CD4-positive, alpha-beta T cell treated with Interleukin-15 for 1 hour (primary cell): ENCODE measurements around the gene BMPR1A.
"Not testable (repeated sequence)": the region's sequence is repeated elsewhere in the genome, so short reads cannot be mapped to it uniquely, and the experiment has no call there.

Source experiments
- DNase-seq: peaks from one replicate; pipeline ENCODE4 v3.0.0-alpha.2; 2020

The BMPR1A gene

DNA sequence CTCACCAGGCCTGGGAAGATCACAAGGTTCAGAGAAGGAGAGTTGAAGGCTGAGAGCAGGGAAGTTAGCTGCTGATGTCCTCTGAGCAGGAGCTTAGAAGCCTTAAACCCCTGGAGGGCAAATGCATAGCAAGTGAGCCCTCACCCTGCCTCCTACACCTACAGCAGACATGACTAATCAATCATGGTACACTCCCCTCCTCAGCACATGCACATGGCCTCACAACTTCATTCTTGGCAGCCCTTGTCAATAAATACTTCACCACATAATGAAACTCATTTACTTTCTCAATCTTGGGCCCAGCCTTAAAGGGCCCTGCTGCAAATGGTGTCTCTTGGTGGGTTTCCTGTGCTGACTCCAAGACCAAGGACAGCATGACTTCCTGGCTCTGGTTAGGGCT, 188.1 kb downstream of the BMPR1A start:
- DNase-seq = no peak

DNA sequence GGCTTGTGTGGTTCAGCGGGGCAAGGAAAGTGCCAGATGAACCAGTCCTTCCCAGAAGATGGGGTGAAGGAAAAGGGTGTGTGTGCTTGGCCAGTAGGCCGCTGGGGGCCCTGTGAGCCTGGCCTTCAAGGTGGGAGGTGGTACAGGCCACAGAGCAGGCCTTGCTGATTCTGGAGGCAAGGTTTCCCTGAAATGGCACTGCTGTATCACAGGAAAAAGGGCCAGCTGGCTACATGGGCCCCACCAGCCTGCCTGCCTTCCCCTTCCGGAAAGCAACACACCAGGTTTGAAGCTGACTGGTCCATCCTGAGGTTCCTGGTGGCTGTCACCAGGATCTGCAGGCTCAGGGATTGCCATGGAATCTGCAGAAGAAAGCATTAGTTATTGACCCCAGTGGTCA, 188.5 kb downstream of the BMPR1A start:
- no peak for DNase-seq

DNA sequence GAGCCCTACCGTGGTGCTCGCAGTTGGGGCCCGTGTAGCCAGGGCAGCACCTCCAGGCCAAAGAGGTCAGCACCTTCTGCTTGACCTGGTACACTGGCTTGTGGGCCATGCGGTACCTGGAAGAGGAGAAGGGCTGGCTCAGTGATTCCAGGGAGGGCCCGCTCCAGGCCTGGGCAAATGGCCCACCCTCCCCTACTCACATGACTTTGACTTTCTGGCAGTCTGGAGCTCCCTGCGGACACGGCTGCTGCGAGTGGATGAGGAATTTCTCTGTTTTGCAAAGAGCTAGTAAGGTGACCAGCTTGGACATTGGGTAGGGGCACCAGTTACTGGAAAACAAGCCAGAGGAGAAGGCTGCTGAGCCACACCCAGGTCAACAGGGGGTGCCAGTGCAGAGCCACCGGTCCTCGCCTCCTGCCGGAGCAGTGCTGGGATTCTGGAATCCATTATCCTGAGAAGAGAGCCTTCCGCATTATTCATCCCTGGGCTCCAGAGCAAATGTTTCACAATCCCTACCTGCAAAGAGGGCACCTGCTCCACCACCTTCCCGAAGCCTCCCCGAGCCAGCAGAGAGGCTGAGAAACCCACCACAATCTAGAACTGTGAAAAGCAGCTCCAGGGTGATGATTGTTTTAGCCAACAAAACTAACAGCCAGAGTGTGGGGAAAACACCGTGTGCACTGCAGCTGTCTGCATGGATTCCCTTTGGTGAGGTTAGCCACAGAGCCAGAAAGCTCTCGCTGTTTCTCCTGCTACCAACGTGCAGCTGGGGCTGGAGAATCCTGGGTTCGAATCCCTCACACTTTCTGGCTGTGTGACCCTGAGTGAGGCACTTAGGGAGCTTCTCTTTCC, 189.2 kb downstream of the BMPR1A start:
- DNase-seq = no peak

DNA sequence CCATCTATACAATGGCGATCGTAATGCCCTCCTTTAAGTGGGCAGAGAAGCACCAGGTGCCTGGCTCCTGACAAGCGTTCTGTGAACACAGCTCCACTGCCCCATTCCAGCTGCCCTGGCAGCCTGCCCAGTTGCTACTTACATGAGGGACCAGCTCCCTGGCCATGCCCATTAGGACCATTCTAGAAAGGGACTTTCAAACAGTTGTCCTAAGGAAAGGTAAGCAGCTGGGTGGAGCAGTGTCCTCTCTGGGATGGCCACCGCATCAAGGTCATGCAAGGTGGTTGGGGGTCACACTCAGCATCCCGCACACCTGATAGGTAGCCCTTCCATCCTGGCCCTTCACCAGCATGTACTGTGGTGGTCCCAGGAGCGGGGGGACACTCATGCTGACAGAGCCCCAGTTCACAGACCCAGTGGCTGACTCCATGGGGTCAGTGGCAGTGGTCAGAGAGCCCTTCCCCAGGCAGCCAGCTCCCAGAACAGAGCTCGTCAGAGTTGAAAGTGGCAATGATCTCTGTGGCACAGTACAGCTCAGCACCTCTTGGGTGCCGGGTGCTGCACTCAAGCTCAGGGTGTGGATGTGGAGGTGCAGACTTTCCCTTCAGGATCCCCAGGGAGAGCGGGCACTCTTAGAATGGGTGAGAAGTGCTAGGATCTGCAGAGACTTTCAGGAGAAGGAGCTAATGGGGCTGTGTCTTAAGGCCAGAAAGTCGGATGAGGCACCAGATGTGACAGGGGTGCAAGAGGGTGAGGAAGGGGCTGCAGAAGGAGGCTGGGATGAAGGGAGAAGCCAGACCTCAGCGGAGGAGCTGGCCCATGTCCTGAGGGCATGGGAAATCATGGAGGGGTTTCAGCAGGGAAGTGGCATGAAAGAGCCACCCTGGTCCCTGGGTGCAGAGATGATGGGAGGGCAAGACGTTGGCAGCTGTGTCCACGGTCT, 190.1 kb downstream of the BMPR1A start:
- DNase-seq = no peak

DNA sequence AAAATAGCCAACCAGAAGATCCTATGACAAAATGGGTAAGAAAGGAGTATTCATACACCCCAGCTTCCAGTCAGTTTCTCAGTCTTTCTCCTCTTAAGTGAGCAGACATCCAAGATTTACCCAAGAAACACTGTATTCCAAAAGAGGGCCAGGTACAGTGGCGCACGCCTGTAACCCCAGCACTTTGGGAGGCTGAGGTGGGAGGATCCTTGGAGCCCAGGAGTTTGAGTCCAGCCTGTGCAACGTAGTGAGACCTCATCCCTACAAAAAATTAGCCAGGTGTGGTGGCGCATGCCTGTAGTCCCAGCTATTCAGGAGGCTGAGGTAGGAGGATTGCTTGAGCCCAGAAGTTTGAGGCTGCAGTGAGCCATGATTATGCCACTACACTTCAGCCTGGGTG, 191.4 kb downstream of the BMPR1A start:
- DNase-seq = not testable (repeated sequence)

DNA sequence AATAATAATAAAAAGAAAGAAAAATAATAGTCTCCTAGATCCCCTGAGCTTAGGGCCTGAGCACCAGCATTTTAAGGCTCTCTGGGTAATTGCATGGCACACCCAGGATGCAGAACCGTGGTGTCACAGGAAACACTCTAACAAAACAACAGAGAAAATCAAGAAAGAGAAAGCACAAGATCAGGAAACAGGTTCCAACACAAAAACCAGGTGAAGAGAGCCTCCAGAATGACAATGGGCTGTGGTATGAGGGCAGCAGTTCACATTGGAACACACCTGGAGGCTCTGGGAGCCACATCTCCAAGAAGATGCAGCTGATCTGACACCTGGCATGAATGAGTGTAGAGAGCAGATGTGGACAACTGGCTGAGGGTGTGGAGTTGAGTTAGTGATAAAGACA, 193.9 kb downstream of the BMPR1A start:
- DNase-seq = no peak

DNA sequence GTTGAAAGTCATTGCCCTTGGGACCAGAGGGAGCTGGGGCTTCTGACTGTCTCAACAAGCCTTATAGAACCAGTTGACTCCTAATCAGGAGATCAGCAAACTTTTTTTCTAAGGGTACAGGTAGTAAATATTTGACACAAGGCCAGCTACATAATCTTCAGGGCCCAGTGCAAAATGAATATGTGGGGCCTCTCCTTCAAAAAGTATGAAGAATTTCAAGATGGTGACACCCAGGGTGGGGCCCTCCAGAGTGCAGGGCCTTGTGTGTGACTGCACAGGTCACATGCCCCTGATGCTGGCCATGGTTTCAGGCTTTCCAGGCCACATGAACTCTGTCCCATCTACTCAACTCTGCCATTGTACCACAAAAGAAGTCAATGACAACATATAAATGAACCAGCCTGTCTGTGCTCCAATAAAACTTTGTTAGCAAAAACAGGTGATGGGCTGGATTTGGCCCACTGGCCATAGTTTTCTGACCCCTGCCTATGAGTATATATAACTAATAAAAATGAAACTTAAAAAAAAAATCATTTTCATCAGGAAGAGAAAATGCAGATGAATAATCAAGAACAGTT, 194.9 kb downstream of the BMPR1A start:
- no peak for DNase-seq

DNA sequence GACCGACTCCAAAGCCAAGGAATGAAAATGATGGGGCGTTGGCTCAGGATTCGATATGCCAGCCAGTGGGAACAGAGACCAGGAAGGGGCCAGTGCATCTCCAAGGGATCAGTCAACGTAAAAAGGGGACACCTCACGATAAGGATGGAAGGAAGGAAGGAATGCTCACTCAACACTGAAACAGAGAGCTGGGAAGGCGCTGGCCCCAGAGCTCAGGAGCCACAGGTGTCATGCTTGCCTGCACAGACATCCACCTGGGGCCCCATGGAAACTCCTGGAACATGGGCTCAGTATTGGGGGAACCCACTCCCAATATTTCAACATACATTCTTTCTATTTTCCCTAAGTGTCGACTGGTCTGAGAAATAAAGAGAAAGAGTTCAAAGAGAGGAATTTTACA, 195.7 kb downstream of the BMPR1A start:
- no peak for DNase-seq

DNA sequence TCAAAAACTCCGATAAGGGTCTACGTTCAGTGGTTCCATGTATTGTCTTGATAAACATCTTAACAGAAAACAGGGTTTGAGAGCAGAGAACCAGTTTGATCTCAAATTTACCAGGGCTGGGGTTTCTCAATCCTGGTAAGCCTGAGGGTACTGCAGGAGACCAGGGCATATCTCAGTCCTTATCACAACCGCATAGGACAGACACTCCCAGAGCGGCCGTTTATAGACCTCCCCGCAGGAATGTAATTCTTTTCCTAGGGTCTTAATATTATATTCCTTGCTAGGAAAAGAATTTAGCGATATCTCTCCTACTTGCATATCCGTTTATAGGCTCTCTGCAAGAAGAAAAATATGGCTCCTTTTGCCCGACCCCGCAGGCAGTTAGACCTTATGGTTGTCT, 196.3 kb downstream of the BMPR1A start:
- not testable (repeated sequence) for DNase-seq

DNA sequence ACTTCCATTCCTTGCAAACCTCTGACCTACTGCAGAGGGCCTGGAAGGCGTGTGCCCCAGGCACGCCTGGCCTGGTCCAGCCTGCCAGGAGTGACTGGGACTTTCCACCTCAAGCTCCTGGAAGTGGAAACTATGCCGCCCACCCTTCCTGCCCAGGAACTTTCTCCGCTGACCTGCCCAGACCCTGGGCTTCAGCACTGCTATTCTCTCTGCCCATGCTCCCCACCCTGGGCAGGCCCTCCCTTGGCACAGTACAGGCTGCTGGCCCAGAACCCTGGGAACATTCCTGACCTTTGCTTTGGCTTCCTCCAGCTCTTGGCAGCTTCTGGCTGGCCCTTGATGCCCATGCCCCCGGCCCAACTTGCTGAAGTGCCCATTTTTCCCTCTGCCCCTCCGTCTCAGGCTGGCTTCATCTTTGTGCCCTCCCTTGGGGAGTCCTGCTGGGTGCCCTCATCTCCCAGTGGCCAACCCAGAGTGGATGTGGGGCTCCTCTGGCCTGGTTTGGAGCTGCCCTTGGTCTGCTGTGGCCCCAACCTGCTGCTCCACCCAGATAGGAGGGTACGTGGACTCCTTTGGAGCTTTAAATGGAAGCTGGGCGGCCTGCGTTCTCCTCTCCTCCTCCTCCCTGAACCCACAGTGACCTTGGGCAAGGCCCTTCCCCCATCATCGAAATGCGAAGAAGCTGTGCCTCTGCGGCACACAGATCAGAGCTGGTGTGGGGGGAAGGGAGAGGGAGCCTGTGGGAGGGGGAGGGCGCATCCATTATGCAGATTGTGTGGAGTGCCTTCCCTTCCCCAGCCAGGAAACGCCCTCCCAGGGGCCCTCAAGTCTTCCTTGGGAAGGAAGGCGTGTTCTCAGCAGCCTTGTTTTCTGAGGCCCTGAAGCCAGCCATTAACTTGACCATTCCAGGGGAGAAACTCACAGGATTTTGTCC, 197.6 kb downstream of the BMPR1A start:
- no peak for DNase-seq

DNA sequence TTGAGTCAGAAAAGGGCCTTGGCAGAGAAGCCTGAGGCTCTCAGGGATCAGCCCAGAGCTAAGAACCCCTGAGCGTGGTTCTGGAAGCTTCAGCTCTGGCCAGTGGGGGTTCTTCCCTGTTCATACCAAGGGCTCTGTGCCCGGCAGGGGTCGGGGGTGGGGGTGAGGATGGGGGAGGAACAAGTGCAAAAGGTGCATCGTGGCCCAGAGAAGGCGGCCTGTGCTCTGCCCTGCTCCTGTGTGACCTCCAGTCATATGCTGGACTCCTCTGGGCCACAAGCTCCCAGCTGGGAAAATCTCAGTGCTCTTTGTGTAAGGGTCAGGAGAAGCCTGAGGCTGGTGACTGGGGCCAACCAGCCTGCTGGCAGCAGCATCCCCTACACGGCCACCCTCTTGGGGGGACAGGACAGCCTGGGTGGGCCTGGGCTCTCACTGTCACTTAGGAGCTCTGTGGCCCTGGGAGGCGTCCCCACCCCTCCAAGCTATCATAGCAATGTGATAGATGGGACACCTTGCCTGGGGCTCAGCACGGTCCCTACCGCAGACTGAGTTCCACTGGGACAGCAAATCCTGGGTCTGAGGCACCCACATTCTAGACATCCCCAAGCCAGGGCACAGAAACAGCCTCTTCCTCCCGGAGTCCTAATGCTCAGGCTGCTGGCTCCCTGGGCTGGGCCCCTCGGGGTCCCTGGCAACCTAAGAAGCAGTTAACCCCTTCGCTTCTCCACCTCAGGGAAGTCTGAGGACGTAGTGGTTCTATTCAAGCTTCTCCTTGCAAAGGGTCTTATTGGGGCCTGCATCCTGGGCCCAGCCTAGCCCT, 198.5 kb downstream of the BMPR1A start:
- DNase-seq = no peak

DNA sequence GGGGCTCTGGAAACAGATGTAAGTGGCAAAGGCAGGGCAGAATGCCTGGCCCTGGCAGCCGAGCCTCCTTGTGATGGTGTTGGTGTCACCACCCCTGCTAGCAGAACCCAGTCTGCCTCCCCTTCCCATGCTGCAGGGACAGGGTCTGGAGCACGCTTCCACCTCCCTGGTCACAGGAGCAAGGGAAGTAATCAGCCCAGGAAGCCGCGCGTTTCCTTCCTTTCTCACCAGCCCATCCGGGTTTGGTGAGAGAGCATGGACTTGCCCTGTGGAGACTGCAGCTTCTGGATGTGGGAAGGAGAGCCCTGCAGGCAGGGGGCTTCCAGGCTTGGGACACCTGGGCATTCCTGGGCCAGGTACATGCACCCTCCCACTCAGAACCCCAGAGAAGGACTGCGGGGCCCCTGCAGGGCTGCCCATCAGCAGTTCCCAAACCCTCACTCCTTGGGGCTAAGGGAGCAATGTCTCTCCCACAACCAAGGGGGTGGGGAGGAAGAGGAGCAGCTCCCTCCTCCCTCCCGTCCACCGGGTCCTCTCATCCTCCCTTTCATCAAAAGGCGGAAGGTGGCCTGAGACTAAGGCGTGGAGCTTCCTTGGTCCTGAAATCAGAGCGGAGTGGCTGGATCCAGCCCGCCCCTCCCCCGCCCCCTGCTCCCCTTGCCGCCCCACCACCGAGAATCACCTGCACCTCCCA, 199.2 kb downstream of the BMPR1A start:
- no peak for DNase-seq

DNA sequence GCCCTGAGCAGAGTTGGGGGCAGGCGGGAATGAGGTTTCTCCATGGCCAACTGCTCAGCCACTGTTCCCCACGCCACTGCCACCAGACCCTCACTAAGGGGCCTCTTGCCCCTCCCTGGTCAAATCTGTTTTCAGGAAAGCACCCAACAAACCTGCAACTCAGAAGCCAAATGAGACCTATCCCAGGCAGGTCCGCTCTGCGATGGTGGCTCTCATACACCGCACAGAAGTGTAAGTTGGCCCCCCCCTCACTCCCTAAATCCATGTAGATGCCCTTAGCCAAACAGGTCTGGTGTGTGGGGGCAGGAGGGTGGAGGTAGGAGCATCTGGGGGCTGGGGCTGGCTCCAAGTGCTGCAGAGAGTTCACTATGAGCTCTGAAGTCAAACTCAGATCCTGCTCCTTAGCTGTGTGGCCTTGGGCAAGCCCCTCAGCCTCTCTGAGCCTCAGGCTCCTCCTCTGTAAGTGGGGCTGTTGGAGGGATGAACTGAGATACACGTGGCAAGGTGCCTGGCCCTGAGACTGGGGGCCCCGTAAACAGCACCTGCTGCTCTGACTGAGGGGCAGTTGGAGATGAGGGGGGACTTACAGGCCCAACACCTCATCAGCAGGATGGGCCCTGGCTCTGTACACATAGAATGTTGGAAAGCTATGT, 199.9 kb downstream of the BMPR1A start:
- DNase-seq = no peak

DNA sequence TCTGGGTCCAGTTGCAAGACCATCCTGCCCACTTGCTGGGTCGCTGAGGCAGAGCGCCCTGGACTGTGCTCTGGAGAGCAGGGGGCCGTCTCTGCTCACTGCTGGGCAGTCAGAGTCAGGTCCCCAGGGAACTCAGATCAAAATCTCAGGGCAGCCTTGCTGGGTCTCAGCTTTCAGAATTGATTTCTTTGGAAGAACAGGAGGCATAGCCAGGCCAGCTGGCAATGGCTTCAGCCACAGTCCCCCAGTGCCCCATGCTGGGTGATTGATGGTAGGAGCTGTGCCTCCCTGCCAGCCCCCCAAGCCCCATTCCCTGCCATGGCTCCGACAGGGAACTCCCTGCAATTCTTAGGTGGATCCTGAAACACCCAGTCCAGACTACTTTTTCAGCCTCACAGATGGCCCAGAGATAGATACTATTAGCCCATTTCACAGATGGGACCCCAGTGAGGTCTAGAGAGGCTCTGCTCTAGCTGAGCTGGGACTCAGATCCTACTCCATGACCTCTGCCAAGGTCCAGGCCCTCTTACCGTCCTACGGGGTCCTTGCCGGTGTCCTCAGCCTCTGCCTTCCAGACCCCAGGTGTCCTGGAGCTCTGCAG, 200.5 kb downstream of the BMPR1A start:
- DNase-seq = no peak

DNA sequence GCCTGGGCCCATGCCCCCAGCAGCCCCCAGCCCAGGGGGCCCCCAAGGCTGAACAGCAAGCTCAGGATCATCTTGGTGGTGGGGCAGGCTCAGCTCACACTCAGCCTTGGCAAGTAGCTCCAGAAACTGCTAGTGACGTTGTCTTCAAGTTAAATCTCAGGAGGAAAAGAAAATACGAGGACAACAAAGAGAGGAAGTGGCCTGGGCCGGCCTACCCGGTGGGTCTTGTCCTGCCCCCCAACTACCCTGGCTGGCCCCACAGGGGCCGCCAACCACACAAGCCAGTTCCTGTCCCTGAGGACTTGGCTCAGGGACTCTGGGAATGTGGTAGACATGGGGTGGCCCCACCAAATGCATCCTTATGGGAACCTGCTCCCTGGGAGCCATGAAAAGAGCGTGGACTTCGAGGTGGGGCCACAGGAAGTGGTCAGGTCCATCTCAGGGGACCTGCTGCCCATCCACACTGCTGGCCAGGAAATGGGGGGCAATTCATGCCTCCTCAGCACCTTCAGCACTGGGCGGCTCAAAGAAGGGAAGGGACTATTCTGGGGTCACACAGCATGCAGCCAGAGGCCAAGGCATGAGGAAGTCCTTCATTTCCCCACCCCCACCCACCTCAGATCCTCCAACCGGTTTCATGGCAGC, 201.2 kb downstream of the BMPR1A start, which contains the start of gene MMRN2:
Gene MMRN2, minus strand, starts transcription at position 145 of the 645 bp plus-strand sequence. Its CDS starts 74 bp downstream, at position 71.
- DNase-seq = no peak

DNA sequence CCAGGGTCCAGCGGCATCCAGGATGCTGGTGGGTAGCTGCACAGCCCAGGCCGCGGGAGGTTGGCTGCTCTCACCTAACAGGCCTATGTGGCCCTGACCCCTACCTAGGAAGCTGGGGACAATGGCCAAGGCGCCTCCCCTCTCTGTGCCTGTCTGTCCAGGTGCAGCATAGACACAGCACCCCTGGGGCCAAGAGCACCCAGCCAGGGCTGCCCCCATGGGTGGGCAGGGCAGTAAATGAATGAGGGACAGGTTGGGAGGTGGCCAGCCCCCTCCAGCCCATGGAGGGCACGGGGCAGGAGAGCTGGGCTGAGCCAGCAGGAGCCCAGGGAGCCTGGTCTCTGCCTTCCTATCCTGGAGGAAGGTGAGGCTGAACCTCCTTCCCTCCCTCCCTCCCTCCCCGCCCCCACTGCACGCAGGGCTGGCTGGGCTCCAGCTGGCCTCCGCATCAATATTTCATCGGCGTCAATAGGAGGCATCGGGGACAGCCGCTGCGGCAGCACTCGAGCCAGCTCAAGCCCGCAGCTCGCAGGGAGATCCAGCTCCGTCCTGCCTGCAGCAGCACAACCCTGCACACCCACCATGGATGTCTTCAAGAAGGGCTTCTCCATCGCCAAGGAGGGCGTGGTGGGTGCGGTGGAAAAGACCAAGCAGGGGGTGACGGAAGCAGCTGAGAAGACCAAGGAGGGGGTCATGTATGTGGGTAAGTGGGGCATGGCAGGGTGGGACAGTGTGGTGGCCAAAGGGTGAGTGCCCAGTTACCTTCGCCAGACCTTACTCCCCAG, 201.9 kb downstream of the BMPR1A start, which contains the start of gene SNCG:
Gene SNCG, plus strand, starts transcription at position 484 of the 785 bp plus-strand sequence. Its CDS starts 99 bp downstream, at position 583.
- DNase-seq = no peak

DNA sequence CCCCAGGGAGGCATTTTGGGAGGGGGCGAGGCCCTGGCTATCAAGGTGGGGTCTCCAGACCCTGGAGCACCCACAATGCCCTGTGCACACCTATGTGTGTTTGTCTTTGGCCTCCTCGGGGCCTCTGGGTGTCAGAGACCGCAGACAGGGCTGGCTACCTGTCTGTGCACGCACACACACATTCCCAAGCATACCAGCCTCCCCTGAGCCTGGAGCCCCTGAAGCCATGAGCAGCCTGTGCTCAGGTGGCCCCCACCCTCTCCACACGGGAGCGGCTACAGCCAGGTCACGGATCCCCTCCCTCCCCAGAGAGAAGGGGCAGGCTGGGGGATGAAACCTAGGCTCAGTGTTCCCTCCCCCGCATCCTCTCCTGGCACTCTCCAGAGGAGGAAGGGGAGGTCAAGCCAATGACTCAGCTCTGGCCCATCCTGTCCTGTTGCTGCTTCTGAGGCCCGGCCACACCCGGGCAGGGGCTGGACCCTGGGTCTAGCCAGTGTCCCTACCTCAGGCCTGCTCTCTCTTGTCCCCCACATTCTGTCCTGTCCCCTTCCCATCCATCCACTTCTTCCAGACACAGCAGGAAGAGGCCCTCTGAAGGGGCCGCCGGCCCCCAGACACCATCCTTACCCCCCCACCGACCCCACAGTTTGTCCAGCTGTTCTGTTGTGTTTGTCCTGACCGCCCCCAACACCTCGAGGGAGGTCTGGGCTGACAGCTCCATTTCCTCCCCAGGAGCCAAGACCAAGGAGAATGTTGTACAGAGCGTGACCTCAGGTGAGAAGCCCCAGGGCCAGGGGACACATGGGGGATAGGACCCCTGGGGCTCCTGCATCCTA, 202.7 kb downstream of the BMPR1A start:
- DNase-seq = no peak
